NCI-H2171 treated with DMSO at 0.1 percent for 48 hours (cell line): ENCODE data around the gene NXN.
"Not testable (repeated sequence)": the region's sequence is repeated elsewhere in the genome, so short reads cannot be mapped to it uniquely, and the experiment has no call there.

Source experiments
- DNase-seq: peaks from one replicate; lab custom pipeline; 2025; lab: John Stamatoyannopoulos, UW

The NXN gene

DNA sequence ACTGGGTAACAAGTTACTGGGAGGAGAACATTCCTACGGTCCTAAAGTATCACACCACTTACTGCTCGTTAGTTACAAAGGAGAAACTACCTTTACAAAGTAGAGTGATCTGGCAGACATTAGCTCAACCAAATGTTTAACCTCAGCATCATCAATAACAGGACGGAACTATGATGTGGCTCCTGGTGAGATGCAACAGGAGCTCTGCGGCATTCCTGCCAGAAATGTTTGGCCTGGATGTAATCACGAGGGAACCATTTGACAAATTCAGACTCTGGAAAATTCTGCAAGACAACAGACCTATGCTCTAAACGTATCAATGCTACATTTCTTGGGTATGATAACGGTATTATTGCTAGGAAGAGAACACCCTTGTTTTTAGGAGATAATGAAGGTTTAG is 117.0 kb downstream of the NXN start:
- DNase-seq: no peak

DNA sequence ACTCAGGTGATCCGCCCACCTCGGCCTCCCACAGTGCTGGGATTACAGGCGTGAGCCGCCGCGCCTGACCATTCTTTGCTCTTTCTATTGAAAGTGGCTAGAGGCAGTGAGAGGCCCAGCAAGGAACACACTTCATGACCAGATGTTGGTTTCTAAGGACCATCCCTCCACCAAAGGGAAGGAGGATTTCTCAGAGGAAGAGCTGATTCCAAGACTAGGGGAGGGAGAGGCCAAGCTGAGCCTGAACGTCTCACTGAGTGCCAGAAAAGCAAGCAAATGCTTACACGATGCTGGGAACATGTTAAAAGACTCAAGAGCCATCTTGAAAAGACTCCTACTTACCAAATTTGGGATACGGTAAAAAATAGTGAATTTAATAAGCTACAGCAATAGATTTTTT is 118.2 kb downstream of the NXN start:
- no peak for DNase-seq

DNA sequence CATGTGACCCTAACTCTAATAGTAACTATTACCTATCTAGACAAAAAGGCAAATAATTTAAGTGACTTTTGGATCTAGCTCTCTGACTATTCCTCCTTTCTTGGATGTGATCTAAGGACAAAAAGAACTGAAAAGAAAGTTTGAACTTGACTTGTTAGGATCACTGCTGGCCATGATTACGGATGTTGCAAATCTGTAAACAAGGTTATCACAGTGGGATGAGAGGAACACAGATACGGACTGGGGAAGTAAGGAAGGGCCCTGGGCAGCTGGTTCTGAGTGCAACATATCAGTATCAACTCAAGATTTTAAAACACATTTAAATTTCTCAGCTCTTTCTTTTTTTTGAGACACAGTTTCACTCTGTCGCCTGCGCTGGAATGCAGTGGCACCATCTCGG is 118.8 kb downstream of the NXN start:
- no peak for DNase-seq

DNA sequence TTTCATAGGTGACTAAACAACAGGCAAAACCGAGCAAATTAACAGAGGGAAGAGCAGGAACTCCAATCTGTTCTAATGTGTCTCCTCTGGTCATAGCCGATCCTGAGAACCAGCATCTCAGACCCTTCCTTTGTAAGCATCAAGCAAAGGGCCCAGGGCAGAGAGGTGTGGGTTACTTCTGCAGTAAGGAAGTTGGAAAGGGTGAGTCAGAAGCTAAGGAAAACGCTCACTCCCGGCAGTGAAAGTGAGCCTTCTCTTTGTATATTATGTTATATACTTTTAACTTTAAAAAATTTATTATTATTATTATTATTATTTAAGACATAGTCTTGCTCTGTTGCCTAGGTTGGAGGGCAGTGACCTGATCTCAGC is 119.8 kb downstream of the NXN start:
- no peak for DNase-seq

DNA sequence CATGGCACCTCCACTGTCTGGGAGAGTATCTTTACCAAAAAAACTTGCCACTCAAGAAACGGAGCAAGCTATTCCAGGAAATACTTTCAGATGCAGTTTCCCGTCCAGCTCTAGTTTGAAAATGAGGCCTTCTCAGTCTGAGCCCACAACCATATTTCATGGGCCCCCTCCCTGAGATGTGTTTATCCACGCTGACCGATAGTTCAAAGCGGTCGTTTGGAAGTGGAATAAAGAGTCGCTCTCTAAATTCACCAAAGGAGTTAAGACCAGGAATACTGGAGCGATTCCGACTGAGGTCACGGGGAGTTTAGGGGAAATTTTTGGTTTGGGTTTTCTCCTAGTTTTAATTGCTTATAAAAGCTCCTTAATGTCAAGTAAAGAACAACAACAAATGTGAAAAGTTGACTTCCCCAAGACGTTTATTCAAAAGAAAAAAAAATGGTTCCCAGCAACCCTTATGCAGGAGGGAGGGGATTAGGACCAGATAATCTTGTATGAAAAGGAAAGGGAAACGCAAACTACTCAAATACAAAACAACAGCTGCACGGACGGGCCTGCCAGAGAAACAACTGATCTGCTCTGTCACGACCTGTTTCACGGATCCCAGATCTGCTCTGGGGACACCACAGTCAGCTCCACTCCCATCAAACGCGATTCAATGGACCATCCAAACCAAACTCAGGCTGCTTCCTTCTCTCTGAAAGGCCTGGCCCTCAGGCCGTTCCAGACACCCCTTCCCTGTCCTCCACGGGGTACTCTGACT is 120.3 kb downstream of the NXN start:
- DNase-seq: no peak

DNA sequence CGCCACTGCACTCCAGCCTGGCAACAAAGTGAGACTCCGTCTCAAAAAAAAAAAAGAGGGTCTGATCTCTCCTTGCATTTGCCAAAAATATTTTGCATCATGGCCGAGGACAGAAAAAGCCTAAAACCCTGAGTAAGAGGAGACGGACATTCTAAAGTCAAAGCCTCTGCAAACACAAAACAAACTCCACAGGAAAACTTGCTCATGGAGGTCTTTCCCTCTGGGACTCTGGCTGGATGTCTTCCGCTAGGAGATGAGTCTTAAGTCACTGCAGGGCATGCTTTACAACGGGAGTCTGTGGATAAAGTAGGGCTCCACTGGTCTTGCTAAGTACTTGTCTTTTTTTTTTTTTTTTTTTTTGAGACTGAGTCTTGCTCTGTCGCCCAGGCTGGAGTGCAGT is 123.4 kb downstream of the NXN start:
- DNase-seq: no peak

DNA sequence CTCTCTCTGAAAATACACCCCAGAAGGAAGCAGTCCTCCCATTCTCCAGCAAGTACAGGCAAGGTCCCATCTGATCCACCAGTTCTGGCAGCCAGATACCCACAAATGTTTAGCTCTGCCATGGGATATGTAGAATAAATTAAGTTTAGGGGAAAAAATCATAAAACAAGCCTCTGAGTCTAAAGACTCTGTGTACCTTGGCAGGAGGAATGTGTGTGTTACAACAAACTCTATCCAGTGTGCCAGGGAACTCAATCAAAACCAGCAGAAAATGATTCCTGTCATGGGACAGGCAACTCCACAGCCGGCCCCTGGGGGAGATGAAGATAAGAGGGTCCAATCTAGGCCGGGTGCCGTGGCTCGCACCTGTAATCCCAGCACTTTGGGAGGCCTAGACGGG is 124.0 kb downstream of the NXN start:
- no peak for DNase-seq

DNA sequence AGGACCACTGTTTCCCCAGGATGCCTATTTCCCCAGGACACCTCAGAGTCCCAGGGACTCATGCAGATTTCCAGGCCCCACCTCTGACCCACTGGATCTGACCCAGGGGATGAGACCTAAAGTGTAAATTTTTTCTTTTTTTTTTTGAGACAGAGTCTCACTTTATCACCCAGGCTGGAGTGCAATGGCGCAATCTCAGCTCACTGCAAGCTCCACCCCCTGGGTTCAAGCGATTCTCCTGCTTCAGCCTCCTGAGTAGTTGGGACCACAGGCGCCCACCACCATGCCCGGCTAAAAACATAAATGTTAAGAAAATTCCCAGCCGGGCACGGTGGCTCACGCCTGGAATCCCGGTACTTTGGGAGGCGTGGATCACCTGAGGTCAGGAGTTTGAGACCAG is 126.7 kb downstream of the NXN start:
- not testable (repeated sequence) for DNase-seq

DNA sequence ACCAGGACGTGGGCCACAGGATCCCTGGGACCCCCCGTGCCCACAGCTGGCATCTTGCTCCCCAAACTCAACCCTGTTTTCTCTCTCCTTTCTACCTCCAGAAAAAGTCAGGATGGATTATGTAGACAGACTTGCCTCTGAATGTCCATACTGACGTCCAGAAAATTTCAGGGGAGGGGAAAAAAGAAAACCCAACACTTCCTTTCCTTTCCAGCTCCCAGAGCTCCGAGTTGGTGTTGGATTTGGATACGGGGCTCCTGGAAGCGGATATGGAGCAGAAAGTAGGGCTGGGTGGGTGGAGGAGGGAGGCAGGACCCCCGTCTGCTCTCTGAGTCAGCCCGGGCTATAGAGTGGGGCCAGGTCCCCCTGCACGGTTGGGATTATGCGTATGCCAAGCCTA is 127.2 kb downstream of the NXN start:
- no peak for DNase-seq

DNA sequence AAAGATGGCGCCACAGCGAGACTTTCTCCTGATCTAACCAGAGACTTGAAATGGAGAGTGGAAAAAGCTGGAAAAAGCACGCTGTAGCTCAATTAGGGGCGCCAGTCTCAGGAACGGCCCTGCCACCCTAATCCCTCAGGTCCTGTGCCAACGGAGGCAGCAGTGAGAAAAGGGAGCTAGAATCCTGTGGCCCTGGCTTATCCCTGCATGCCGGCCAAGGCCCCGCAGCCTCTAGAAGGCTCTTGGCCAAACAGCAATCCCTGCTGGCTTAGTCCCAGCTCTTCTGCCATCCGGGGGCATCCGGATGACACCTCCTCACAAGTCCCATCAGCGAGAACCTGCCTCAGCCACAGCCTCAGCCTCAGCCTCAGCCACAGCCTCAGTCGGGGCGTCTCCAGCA is 127.7 kb downstream of the NXN start:
- no peak for DNase-seq

DNA sequence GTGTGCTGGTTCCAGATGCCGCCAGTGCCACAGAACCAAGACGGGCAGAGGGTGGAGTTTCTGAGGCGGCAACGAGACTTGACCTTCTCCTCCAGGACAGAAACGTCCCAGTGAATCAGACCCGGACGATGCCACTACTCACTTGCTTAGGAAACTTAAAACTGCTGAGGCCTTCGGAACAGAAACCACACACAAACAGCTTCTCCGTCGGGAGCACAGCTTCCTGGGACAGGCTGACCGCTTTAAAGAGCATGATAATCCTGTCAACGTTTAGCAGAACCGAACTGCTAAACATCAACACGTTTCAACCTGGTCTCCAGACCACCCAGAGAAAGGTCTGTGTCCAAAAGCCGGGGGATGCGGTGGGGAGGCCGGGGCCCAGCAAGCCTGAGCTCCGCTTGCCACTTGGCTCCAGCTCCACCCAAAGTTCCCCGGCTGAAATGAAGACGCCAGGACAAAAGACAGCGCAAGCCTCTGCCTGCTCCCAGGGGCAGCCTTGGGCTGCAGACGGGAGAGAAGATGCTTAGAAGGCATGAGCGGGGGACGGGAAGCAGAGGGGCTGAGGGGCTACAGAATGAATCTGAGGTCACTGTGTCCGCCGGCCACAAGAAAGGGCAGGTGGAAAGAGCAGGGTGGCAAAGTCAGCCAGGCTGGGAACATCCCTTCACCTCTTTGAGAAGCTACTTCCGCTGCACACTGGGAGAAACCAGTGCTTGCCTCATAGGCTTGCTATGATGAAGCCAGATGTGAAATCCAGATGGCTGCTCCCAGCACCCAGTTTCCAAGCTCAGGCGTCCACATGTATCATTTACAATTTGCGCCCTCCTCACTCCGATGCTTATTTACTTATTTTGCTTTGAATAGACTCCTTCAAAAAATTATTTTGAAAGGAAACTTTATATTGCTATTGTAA is 128.5 kb downstream of the NXN start:
- DNase-seq: peak; percentile 23

DNA sequence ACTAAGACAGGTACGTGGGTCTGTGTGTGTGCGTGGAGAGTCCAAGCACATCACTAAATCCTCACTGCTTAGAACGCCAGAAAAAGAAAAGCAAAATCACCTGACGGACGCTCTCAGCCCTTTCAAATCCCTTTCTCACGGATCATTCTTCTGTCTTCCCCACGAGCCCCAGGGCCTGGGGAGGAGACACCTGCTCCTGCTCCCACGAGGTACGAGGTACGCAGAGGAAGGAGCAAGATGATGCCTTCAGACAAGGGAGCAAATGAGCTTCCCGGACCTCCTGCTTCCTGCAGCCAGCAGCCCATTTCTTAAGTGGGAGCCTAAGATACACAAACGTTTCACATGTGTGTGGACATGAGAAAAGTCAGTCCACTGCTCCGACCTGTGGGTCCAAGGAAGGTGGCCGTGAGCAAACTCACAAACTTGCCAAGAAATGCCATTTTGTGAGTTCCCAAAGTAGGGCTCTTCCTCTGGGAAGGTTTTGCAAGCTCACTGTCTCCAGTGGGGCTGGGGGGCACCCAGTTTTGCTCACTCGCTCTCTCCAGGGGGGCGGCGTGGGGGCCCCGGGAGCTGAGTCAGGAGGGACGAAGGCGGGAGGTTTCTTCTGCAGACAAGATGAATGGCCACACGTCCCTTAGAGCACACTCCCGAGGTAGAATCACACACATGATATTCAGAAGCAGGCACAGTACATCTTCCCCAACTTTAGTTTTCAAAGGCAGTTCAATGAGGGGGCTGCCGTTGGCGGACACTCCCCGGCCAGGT is 129.3 kb downstream of the NXN start:
- DNase-seq: no peak

DNA sequence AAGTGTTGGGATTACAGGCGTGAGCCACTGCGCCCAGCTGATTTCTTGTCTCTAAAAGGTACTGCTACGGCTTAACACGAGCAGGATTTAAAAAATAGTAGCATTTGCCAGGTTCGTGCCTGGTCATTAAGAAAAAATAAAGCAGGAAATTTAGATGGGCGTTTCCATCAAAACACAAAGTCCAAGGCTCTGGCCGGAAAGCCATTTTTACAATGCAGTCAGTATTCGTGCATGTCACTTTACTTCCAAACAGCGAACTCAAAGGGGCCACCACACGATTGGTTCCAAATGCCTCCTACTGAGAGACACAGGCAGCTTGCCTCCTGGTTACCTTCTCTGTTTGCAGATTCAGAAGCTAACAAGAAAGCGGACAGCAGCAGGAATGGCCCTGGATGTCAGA is 131.2 kb downstream of the NXN start:
- no peak for DNase-seq

DNA sequence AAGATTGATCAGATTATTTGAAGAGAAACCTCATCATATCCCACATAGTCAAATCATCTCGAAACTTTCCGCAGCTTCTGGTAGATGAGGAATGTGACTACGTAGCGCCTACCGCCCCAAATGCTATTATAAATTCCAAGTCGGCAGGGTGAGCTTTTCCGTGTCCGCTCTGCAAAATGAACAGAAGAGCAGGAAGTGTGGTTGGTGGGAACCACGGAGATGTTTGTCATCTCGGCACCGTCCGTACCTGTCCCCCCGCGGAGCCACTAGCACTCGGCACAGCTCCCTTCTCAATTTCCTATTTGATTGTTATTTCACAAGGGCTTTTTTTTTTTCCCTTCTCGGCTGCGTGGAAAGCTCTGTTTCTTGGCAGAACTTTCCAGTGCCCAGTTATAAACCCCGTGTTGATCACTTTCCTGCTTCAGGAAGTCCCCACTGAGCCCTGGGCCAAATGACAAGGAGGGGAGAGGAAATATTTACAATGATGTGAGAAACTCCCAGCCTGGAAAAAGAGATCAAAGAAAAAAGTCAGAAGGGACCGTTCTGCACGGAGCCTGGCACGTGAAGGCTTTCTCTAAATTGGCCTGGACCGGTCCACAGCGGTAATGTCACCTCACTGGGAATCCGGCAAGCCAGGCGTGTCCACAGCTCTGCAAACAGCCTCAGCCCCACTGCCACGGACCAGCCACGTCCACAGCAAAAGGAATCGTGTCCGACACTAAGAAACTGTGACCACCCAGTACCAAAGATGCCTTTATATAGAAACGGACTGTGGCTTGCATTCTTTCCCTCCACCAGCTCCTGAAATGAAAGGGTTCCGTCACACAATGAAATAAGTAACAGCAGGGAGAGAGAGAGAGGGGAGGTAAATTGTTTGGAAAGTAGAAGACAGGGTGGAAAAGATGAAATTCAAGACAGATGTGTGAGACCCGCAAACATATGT is 132.4 kb downstream of the NXN start:
- peak; percentile 43 for DNase-seq

DNA sequence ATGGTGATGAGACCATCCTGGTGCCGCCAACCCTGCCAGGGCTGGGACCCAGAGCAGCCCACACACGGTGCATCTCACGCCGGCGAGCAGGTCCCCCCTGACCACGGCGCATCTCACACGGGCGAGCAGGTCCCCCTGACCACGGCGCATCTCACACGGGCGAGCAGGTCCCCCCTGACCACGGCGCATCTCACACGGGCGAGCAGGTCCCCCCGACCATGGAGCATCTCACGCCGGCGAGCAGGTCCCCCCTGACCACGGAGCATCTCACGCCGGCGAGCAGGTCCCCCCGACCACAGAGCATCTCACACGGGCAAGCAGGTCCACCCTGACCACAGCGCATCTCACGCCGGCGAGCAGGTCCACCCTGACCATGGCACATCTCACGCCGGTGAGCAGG is 138.3 kb downstream of the NXN start:
- no peak for DNase-seq

DNA sequence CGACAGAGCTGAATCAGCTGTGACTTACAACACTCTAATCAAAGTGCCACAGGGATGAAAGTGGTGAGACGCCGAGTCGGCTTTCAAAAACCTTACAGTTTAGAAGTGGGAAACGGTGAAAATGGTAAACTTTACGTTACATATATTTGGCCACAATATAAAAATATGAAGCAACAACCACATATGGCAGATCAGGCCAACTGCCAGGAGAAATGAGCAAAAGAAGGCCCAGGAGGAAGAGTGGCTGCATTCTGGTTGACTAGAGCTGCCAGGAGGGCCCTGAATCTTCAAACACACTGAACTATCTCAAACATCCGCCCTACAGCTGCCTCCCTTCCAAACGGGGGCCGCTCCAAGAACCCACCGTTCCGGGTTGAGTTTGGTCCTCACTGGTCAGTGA is 141.1 kb downstream of the NXN start:
- no peak for DNase-seq

DNA sequence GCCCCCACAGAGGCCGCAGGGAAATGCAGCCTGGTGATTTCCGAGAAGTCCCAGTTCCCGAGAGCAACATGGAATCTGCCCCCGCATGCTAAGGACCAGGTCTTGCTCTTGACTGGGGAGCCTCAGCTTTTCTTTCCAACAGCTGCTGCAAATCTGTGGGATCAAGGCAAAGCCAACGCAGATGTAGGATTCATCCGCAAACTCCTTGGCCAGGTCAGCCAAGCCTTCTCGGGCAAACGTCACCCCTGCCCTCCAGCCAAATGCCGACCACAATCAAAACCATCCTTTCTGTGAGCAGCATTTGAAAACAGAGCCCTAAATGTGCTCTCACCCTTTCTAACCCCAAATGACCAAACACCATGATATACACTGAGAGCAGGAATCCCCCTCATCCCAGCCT is 143.4 kb downstream of the NXN start:
- DNase-seq: no peak

DNA sequence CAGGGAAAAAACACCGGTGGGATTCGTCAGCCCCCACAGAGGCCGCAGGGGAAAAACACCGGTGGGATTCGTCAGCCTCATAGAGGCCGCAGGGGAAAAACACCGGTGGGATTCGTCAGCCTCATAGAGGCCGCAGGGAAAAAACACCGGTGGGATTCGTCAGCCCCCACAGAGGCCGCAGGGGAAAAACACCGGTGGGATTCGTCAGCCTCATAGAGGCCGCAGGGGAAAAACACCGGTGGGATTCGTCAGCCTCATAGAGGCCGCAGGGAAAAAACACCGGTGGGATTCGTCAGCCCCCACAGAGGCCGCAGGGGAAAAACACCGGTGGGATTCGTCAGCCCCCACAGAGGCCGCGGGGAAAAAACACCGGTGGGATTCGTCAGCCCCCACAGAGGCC is 143.9 kb downstream of the NXN start:
- not testable (repeated sequence) for DNase-seq

DNA sequence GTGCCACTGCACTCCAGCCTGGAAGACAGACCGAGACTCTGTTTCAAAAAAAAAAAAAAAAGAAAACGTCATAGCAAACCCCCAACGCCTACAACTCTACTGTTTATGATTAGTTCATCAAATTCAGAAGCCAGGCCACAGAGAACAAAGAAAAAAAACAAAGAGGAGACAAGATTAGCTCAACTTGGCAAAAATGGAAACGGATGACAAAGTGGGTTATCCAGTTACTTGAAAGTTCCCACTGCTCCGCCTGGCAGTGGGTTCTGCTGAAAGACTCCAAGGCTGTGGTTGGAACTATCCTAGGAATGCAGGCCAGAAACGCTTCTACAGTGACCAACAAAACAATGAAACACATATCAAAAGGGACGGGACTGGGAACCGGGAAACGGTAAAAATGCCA is 144.3 kb downstream of the NXN start:
- DNase-seq: no peak

DNA sequence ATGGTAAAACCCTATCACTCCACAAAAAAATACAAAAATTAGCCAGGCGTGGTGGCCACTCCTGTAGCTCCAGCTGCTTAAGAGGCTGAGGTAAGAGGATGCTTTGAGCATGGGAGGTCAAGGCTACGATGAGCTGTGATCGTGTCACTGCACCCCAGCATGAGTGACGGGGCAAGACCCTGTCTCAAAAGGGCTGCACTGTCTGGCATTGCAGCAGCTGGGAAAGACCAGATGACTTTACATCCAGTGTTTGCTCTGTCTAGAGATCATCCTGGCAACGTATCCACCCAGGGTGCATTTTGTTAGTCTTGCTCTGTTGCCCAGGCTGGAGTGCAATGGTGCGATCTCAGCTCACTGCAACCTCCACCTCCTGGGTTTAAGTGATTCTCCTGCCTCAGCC is 145.4 kb downstream of the NXN start:
- DNase-seq: no peak

DNA sequence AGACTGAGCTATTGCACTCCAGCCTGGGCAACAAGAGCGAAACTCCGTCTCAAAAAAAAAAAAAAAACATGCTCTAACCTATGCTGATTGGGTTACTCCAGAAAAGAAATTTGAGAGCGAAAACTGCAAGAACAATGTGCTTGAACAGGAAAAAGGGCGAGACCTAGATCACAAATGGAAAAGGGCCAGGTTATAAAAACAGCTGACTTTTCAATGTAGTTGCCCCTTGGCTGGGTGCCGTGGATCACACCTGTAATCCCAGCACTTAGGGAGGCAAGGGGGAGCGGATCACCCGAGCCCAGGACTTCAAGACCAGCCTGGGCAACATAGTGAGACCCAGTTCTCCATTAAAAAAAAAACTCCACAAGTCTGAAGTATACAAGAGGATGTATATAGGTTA is 148.6 kb downstream of the NXN start:
- peak; percentile 28 for DNase-seq

DNA sequence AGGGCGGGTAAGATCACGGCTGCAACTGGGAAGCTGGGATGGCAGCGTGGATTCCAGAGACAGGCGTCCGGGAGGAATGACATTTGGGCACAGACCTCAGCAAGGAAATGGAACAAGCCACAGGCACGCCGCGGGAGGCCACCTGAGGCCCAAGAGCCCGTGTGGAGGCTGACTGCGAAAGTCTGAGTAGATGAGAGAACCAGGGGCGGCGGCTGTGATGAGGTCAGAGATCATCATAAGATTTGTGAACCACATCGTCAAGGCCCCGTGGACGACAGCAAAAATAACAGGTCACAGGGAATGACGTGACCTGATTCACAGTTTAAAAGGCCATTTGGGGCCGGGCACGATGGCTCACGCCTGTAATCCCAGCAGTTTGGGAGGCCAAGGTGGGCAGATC is 149.2 kb downstream of the NXN start:
- no peak for DNase-seq
